Sciatic nerve (tissue), 2 donors: ENCODE data around the gene ZNF146. TPM values are rescaled to one million over a fixed set of nuclear protein-coding genes. Genes with fewer than 3 reads are reported as not detected.
"Not testable (repeated sequence)": the region's sequence is repeated elsewhere in the genome, so short reads cannot be mapped to it uniquely, and the experiment has no call there.

Source experiments
- ATAC-seq: fragments of 200-7000 bp; cut with Tn5 transposase; one replicate; pipeline ENCODE4 v1.9.1; 2020; ENCODE audit warnings: mild to moderate bottlenecking, moderate library complexity
- DNase-seq: peaks from one replicate; pipeline ENCODE4 v3.0.0-alpha.2; 2020; ENCODE audit warnings: low spot score
- intact Hi-C: fragments of 100-400 bp; cut with DNase I; formaldehyde crosslinking; loops from one replicate; pipeline ENCODE4 v1.14.2; 2022
- total RNA-seq: library from RNA; stranded (reverse); fragmentation: NEBNext Ultra II Directional; extraction: Animal tissue kit (Norgen Biotek cat#: 25700); gene quantifications from one replicate; pipeline ENCODE4 v1.2.1, GENCODE V29; 2021
- donor health status: DM: no; HTN: no; CAD: no.
- donor health status: DM: no; HTN: no; CAD: no.

ZNF146 gene
- total RNA-seq: 52.7 TPM

DNA sequence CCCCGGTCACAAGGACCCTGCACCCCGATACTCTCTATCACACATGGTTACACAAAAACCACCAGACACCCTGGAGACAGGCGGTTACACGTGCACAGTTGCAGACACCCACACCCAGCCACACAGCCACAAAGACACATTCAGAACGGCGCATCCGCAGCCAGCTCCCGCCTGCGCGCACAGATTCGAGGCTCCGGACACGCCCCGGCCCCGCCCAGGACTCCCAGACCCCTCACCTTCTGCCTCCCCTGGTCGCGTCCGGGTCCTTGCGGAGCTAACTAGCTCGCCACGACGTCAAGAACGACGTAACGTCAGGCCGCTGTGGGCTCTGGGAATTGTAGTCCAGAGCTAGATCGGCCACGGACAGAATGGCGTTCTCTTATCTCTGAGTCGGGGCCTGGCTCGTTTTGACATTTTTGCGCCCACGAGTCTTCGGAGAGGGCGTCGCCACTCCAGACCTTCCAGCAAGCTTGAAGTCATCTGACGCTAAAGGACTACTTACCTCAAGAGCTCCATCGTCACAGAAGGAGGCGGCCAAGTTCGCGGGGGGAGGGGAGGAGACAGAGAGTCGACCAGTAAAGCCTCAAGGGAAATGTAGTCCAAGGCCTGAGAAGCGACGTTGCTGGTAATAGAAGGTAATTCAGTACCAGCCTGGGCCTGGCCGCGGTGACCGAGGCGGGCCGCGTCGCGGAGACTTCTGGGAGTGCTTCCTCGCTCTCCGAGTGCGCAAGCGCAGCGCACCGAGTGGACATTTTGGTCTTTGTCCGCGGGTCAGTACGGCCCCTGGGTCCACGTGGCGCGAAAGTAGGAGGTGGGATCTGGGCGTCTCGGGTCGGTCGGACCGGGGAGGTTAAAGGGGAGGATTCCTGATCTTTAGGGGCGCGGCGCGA, at the start of gene ZNF146, which contains the start of gene ZNF565:
Gene ZNF146, plus strand, starts transcription at position 721 of the 890 bp plus-strand sequence. CDS start 21,335 bp downstream, outside the sequence.
Gene ZNF565, minus strand, starts transcription at position 280 of the 890 bp plus-strand sequence. CDS start 12,680 bp downstream, outside the sequence.
- intact Hi-C loops: no loop called here
- ATAC-seq (peak; percentile 98), DNase-seq (peak; percentile 97)

DNA sequence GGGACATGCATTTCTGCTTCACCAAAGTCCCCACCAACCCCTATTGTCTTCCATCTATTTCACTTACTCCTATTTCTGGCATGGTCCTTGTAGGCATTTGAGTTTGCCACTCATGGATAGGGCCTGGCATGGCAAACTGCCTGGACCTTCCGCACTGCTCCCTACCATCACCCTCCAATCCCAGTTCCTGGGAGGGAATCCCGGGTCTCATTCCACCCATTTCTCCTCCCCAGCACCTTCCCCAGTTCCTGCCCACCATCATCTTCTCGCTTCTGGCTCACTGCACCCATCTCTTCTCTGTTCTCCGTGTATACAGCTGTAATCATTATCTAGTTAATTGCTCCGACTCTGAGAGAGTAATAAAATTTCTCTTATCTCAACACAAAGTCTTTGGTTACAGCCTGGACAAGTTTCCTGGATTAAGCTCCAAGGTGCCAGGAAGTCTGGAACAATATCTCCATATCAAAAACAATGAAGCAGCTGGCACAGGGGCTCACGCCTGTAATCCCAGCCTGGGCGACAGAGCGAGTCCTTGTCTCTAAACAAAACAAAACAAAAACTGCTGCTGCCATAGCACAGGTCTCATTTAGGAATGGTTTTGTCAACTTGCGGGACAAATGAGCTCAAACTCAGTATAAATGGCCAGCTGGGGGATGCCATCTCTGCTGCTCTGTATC, 45.7 kb upstream of the ZNF146 start:
- ATAC-seq (no peak), DNase-seq (no peak)
- intact Hi-C loops: loop anchor here (5.0 to 10.0 kb wide), 2 partner anchors 47 to 114 kb away; partner anchors contain the start of genes THAP8 and WDR62

DNA sequence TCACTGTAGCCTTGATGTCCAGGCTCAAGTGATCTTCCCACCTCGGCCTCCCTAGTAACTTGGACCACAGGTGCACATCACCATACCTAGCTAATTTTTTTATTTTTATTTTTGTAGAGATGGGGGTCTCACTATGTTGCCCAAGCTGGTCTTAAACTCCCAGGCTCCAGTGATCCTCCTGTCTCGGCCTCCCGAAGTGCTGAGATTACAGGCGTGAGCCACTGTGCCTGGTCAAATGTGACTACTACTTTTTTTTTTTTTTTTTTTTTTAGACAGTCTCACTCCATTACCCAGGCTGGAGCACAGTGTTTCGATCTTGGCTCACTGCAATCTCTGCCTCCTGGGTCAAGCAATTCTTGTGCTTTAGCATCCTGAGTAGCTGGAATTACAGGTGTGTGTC, 42.1 kb upstream of the ZNF146 start:
- intact Hi-C loops: no loop called here
- DNase-seq: no peak
- no peak for ATAC-seq

DNA sequence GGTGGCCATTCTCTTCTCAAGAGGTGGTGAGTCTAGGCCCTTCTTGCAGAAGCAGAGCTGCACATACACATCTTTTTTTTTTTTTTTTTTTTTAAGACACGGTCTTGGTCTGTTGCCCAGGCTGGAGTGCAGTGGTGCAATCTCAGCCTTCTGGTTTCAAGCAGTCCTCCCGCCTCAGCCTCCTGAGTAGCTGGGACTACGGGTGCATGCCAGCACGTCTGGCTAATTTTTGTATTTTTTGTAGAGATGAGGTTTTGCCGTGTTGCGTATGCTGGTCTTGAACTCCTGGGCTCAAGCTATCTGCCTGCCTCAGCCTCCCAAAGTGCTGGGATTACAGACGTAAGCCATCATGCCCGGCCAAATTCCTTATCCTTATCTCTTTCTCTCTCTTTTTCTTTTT, 41.1 kb upstream of the ZNF146 start:
- intact Hi-C loops, ATAC-seq, DNase-seq: not testable (repeated sequence)

DNA sequence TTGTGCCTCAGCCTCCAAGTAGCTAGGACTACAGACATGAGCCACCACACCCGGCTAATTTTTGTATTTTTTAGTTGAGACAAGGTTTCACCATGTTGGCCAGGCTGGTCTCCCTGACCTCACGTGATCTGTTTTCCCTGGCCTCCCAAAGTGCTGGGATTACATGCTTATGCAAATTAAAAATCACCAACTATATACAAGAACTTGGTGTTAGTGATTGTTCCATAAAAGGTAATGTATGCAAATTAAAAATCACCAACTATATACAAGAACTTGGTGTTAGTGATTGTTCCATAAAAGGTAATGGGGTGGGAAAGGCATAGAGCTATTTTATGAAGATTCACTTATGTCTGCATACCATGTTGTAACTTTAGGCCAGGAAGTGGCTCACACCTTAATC, 35.8 kb upstream of the ZNF146 start:
- intact Hi-C loops, DNase-seq, ATAC-seq: not testable (repeated sequence)

DNA sequence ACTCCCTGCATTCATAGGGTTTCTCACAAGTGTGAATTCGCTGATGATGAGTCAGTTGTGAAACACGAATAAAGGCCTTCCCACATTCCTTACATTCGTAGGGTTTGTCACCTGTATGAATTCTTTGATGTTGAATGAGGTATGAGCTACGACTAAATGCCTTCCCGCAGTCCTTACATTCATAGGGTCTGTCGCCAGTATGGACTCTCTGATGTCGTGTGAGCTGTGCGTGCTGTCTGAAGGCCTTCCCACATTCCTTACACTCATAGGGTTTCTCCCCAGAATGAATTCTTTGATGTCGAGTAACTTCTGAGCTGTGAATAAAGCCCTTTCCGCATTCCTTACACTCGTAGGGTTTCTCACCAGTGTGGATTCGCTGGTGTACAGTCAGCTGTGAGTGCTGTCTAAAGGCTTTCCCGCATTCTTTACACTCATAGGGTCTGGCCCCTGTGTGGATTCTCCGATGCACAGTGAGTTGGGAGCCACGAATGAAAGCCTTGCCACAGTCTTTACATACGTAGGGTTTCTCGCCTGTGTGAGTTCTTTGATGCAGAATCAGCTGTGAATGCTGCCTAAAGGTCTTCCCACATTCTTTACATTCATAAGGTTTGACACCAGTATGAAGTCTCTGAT, 32.2 kb upstream of the ZNF146 start:
- intact Hi-C loops: no loop called here
- no peak for ATAC-seq
- DNase-seq: no peak

DNA sequence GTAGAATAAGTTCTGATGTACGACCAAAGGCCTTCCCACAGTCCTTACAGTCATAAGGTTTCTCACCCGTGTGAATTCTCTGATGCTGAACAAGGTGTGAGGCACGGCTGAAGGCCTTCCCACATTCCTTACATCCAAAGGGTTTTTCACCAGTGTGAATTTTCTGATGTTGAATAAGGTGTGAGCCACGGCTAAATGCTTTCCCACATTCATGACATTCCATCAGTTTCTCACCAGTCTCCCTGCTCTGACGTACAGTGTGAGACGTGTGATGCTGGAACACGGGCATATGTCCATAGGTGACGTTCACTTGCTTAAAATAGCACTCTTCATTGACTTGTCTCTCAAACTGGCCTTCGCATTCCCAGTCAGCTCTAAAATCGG, 31.7 kb upstream of the ZNF146 start:
- intact Hi-C loops: no loop called here
- no peak for DNase-seq
- no peak for ATAC-seq

DNA sequence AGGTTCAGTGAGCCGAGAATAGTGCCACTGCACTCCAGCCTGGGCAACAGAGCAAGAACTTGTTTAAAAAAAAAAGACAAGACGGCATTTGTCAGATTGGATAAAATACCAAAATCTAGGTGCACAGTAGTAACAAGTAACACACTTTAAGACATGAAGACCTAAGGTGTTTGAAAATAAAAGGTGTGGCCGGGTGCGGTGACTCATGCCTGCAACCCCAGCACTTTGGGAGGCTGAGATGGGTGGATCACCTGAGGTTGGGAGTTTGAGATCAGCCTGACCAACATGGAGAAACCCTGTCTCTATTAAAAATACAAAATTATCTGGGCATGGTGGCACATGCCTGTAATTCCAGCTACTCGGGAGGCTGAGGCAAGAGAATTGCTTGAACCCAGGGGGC, 28.2 kb upstream of the ZNF146 start:
- intact Hi-C loops, DNase-seq, ATAC-seq: not testable (repeated sequence)

DNA sequence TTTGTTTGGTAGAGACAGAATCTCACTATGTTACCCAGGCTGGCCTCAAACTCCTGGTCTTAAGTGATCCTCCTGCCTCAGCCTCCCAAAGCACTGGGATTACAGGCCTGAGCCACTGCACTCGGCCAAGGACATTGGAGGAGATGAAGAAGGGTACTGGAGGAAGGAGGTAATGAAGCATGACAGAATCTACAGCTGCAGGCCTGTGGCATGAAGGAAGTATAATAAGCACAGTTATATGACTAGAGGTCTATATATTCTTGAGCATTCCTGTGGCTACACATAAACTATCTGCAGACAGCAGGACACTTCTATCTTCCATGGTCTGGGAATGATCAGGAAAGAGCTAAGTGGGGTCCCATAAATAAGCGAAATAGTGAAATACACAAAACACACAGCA, 18.7 kb upstream of the ZNF146 start:
- intact Hi-C loops: no loop called here
- DNase-seq (no peak), ATAC-seq (no peak)

DNA sequence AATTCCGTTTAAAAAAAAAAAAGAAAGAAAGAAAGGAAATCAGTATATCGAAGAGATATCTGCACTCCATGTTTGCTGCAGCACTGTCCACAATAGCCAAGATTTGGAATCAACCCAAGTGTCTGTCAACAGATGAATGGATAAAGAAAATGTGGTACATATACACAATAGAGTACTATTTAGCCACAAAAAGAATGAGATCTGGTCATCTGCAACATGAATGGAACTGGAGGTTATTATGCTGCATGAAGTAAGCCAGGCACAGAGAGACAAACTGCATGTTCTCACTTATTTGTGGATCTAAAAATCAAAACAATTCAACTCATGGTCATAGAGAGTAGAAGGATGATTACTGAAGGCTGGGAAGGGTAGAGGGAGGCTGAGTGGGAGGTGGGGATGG, 16.8 kb upstream of the ZNF146 start:
- DNase-seq: no peak
- ATAC-seq: no peak
- intact Hi-C loops: no loop called here

DNA sequence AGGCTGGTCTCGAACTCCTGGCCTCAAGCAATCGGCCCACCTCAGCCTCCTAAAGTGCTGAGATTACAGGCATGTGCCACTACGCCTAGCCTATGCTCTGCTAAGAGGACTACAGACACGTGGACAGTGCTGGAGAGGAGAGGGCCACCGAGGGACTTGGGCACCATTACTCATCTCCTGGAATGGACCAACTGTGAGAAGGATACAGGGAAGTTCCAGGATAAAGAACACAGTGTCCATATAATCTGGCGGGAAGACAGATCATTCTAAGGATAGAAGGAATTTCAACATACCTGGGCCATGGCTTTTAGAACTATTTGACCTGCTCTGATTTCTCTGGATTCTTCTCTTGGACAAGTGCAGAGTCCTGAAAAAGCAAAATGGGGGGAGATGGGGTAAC, 13.2 kb upstream of the ZNF146 start:
- intact Hi-C loops: no loop called here
- DNase-seq (no peak), ATAC-seq (no peak)

DNA sequence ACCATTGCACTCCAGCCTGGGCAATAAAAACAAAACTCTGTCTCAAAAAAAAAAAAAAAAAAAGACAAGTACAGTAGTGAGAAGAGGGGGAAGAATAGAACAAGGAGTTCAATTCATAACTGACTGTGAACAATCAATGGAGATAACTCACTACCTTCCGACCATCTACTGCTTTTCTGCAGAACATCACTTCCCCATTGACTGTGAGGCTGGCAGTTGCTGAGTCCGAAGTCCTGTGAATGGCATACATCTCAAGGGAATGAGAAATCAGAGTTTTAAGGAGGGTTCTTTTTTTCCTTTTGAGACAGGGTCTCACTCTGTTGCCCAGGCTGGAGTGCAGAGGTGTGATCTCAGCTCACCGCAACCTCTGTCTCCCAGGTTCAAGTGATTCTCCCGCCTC, 11.6 kb upstream of the ZNF146 start:
- DNase-seq (no peak), ATAC-seq (no peak)
- intact Hi-C loops: no loop called here

DNA sequence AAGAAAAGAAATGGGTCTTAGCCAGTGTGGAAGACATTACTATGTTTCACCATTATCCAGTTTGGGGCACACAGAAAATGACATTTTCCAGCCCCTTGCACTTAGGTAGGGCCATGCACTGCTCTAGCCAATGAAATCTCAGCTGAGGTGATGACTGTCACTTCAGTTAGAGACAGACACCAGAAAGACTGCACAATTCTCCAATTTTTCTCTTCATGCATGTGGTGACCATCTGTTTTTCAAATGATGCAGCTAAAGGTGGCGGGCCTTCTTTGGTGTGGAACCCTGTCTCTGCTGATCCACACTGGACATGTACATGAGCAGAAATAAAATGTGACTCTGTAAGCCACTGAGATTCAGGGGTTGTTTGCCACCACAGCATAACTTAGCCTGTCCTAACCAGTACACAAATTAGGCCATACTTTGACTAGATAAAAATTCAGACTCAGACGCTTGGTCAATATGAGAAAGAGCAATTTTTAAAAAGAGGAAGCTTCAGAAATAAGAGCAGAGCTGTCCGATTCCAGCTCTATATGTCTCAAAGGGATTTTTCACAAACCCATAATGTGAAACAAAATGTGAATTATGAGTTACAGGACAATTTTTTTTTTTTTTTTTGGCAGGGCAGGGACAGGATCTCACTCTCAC, 7.2 kb upstream of the ZNF146 start:
- ATAC-seq (no peak), DNase-seq (no peak)
- intact Hi-C loops: no loop called here

DNA sequence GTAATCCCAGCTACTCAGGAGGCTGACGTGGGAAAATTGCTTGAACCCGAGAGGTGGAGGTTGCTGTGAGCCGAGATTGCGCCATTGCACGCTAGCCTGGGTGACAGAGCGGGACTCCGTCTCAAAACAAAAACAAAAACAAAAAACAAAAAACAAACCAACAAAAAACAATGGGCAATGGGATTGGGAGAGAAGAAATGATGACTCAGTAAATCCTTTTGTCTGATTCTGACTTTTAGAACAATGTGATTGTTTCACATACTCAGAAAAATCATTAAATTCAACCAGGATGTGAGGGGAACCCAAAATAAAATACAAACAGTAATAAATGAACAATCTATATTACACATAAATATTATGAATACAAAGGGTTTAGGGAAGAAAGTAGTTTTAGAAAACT, 5.5 kb upstream of the ZNF146 start:
- intact Hi-C loops: no loop called here
- no peak for DNase-seq
- ATAC-seq: no peak

DNA sequence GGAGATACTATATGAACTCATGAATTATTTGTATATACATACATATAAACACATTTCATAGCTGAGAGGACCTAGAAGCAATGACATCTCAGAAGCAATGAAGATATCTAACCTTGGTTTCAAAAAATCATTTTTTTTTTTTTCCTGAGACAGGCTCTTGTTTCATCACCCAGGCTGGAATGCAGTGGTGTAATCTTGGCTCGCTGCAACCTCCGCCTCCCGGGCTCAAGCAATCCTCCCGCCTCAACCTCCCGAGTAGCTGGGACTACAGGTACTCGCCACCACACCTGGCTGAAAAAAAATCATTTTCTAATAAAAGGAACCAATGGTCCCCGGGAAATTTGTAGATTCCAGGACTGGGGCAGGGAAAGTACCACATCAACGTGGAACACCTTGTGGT, 4.4 kb upstream of the ZNF146 start:
- no peak for ATAC-seq
- intact Hi-C loops: no loop called here
- DNase-seq: no peak

DNA sequence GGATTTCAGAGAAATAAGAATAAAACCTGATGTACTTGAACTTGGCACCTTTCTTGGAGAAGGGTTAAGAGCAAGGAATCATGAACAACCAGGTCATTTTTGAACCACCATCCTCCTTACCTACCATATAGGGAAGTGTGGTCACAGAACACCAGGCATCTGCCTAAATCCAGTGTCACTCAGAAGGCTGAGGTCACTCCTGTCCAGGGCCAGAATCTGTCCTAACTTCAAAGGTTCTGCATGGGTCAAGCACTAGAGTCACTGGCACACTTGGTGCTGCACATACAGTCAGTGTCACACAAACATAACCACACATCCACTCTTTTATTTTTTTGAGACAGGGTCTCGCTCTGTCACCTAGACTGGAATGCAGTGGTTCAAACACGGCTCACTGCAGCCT, 2.0 kb upstream of the ZNF146 start:
- no peak for DNase-seq
- intact Hi-C loops: no loop called here
- no peak for ATAC-seq

DNA sequence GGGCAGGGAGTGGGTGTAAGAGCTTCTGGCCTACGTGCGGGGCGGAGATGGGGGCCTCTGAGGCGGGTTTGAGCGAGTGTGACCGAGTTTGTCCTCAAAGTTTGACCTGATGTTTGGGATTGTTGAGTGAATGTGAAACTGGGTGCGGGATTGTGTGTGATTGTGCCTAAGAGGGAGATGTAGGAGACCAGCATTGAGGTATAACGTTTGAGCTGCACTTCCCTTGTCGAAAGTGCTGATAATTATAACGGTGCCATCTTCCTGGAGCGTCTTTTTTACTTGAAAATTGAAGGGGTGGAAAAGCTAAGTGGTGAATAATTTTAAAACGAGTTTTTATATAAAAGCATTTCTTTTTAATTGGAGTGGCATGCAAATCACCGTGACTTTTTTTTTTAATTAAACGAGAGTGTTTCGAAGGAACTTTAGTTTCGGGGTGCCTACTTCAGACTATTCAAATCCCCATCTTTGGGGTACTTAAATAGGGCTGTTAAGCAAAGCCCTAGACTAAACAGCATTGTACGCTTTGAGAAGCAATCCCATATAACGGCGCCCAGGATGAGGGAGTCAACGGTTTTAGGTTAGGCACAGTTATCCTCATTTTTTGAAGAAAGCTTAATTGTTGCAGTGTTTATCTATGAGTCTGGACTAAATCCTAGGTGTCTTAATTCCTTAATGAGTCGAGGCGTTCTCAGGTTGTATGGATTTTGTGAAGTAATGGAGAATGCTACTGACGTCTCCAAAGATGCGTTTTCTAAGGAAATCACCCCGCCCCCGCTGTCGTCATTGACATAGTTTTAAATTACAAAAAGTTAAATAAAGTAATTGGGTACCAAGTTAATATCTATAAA, 594 bp downstream of the ZNF146 start:
- DNase-seq (no peak), ATAC-seq (no peak)
- intact Hi-C loops: no loop called here

DNA sequence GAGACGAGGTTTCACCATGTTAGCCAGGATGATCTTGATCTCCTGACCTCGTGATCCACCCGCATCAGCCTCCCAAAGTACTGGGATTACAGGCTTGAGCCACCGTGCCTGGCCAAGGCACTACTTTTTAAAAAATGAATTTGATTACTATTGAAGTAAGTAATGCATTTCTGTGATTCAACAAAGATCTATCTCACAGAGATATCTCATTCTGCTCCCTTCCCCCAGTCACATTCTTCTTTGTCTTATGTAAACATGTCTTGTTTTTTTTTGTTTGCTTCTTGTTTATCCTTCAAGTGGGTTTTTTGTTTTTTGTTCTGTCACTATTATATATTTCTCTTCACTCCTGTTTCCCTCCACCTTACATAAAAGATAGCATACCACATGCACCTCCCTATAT, 6.6 kb downstream of the ZNF146 start:
- ATAC-seq (no peak), DNase-seq (no peak)
- intact Hi-C loops: no loop called here
